Gastroesophageal sphincter (tissue), 4 donors: ENCODE measurements around the gene TMCC1. TPM values are rescaled to one million over a fixed set of nuclear protein-coding genes. Genes with fewer than 3 reads are reported as not detected.
A peak's percentile ranks its signal among the peaks of the same experiment; 100 is the strongest.
"Not testable (repeated sequence)": the region's sequence is repeated elsewhere in the genome, so short reads cannot be mapped to it uniquely, and the experiment has no call there.

ENCODE experiments used
- ATAC-seq: fragments of 150-250 bp; one replicate; pipeline ENCODE4 v1.9.1; 2016; ENCODE audit warnings: mild to moderate bottlenecking, moderate library complexity
- H3K27ac ChIP-seq, 4 donors: fragments of 200-600 bp; sonication (generic) in 3 of 4; 1 replicate in 3 of 4; 2 replicates in 1 of 4; pipeline ENCODE4 v1.5.1; 2016 to 2019
- H3K27me3 ChIP-seq: fragments of 200-600 bp; sonication (generic); one replicate; pipeline ENCODE4 v1.5.1; 2019
- H3K36me3 ChIP-seq, 2 donors: fragments of 200-600 bp; sonication (generic); one replicate each; pipeline ENCODE4 v1.5.1; 2019; ENCODE audit warnings: control low read depth in 1 of 2
- H3K4me1 ChIP-seq, 3 donors: fragments of 200-600 bp; sonication (generic); 1 replicate in 2 of 3; 2 replicates in 1 of 3; pipeline ENCODE4 v1.5.1; 2016 to 2019; ENCODE audit warnings: control low read depth in 2 of 3
- H3K4me3 ChIP-seq, 2 donors: fragments of 200-600 bp; sonication (generic); one replicate each; pipeline ENCODE4 v1.5.1; 2019; ENCODE audit warnings: mild to moderate bottlenecking in 1 of 2, moderate library complexity in 1 of 2
- H3K9me3 ChIP-seq, 3 donors: fragments of 200-600 bp; sonication (generic); one replicate each; pipeline ENCODE4 v1.5.1; 2017 to 2019; ENCODE audit warnings: control low read depth in 2 of 3
- EP300 ChIP-seq: sonication (generic); formaldehyde crosslinking; IDR thresholded peaks from one replicate; pipeline ENCODE4 v1.6.1; 2017; ENCODE audit warnings: antibody characterized with exemption, mild to moderate bottlenecking
- POLR2A ChIP-seq, 2 donors: fragments of 450-650 bp; IDR thresholded peaks; one replicate each; pipeline ENCODE4 v1.6.1; 2017; ENCODE audit warnings: antibody characterized with exemption in 2 of 2, mild to moderate bottlenecking in 2 of 2, moderate library complexity in 1 of 2
- POLR2AphosphoS5 ChIP-seq: sonication (generic); formaldehyde crosslinking; IDR thresholded peaks from one replicate; pipeline ENCODE4 v1.6.1; 2017; ENCODE audit warnings: antibody characterized with exemption
- WGBS, 2 donors: methylation state at CpG; one replicate each; pipeline ENCODE4 v1.1.5; 2018; ENCODE audit warnings: low coverage in 1 of 2; 5-methylcytosine and 5-hydroxymethylcytosine counted together
- total RNA-seq, 4 donors: library from RNA; depleted of rRNA; stranded (reverse); fragments of >200 nt; gene quantifications; one replicate each; pipeline ENCODE4 v1.1.0, GENCODE V29; 2016
- TF ChIP-seq, protein P1 (sequence below), 4 experiments: fragments of 200-600 bp in 2 of 4; fragments of 450-650 bp in 2 of 4; sonication (generic) in 1 of 4; IDR thresholded peaks; one replicate each; pipeline ENCODE4 v1.5.1; 2017 to 2019; ENCODE audit warnings: antibody characterized with exemption in 4 of 4, mild to moderate bottlenecking in 2 of 4, moderate library complexity in 2 of 4

Gene TMCC1
- total RNA-seq, 4 donors from 2014 or later = 20.3 to 32.7 (median 28.1) TPM

DNA sequence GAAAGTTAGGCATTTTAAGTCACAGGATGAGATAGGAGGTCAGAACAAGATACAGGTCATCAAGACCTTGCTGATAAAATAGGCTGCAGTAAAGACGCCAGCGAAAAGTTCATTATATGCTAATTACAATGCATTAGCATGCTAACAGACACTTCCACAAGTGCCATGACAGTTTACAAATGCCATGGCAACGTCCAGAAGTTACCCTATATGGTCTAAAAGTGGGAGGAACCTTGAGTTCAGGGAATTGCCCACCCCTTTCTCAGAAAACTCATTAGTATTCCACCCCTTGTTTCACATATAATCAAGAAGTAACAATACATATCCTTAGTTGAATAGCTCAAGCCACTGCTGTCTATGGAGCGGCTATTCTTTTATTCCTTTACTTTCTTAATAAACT is 194.3 kb downstream of the TMCC1 start:
- H3K9me3 ChIP-seq = no peaks in the 10 kb centered on the region
- H3K27ac ChIP-seq = no peak overlapping the region
- H3K27me3 ChIP-seq = no peaks in the 10 kb centered on the region
- TF ChIP-seq POLR2A (IDR thresholded peaks at IDR 0.05) (no peak), EP300 (no peak), POLR2AphosphoS5 (no peak)
- TF ChIP-seq, protein P1, sequence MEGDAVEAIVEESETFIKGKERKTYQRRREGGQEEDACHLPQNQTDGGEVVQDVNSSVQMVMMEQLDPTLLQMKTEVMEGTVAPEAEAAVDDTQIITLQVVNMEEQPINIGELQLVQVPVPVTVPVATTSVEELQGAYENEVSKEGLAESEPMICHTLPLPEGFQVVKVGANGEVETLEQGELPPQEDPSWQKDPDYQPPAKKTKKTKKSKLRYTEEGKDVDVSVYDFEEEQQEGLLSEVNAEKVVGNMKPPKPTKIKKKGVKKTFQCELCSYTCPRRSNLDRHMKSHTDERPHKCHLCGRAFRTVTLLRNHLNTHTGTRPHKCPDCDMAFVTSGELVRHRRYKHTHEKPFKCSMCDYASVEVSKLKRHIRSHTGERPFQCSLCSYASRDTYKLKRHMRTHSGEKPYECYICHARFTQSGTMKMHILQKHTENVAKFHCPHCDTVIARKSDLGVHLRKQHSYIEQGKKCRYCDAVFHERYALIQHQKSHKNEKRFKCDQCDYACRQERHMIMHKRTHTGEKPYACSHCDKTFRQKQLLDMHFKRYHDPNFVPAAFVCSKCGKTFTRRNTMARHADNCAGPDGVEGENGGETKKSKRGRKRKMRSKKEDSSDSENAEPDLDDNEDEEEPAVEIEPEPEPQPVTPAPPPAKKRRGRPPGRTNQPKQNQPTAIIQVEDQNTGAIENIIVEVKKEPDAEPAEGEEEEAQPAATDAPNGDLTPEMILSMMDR (IDR thresholded peaks at IDR 0.05) = no peak
- WGBS, 2 donors = 74 to 94% methylated on average over 4 of the region's 4 CpGs
- no peaks in the 10 kb centered on the region for H3K4me1 ChIP-seq
- no peaks in the 10 kb centered on the region for H3K36me3 ChIP-seq
- no peak overlapping the region for H3K4me3 ChIP-seq
- ATAC-seq = no peak

DNA sequence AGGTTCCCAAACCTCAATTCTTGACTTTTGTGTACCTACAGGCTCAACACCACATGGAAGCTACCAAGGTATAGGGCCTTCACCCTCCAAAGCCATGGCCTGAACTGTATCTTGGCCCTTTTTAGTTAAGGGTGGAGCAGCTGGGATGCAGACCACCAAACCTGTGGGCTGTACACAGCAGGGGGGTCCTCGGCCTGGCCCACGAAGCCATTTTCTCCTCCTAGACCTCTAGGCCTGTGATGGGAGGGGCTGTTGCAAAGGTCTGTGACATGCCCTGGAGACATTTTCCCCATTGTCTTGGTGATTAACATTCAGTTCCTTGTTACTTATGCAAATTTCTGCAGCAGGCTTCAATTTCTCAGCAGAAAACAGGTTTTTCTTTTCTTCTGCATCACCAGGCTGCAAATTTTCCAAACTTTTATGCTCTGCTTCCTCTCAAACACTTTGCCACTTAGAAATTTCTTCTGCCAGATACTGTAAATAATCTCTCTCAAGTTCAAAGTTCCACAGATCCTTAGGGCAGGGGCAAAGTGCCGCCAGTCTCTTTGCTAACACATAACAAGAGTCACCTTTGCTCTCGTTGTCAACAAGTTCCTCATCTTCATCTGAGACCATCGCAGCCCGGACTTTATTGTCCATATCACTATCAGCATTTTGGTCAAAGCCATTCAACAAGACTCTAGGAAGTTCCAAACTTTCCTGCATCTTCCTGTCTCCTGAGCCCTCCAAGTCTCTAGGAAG is 196.1 kb downstream of the TMCC1 start:
- Histone ChIP-seq H3K36me3 (no peaks in the 10 kb centered on the region), H3K27me3 (no peaks in the 10 kb centered on the region), H3K4me1 (no peaks in the 10 kb centered on the region), H3K4me3 (no peak overlapping the region), H3K27ac (no peak overlapping the region), H3K9me3 (no peaks in the 10 kb centered on the region)
- no peak for ATAC-seq
- TF ChIP-seq POLR2A (IDR thresholded peaks at IDR 0.05) (no peak), POLR2AphosphoS5 (no peak), EP300 (no peak)
- TF ChIP-seq, protein P1 (IDR thresholded peaks at IDR 0.05) = no peak
- WGBS, 2 donors = 89 to 100% methylated on average over 4 to 6 of the region's 6 CpGs

DNA sequence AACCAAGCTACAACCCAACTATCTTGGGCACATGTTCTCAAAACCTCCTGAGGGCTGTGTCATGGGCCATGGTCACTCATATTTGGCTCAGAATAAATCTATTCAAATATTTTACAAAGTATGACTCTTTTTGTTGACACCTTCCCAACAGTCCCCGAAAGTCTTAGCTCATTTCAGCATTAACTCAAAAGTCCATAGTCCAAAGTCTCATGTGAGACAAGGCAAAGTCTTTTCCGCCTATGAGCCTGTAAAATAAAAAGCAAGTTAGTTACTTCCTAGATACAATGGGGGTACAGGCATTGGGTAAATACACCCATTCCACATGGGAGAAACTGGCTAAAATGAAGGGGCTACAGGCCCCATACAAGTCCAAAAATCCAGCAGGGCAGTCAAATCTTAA is 197.1 kb downstream of the TMCC1 start:
- WGBS, 2 donors = 83 to 100% methylated on average over 1 to 2 of the region's 2 CpGs
- not testable (repeated sequence) for H3K27ac ChIP-seq, H3K27me3 ChIP-seq, H3K9me3 ChIP-seq, H3K4me1 ChIP-seq, H3K36me3 ChIP-seq, ATAC-seq, H3K4me3 ChIP-seq

DNA sequence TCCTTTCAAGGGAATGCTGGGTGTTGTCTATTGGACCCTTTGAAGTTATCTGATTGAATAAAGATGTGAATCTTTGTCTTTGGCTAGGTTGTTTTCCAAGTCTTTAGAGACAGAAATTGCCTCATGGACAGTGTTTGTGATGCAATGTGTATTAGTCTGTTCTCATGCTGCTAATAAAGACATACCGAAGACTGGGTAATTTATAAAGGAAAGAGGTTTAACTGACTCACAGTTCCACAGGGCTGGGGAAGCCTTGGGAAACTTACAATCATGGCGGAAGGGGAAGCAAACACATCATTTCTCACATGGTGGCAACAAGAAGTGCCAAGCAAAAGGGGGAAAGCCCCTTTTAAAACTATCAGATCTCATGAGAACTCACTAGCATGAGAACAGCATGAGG is 198.3 kb downstream of the TMCC1 start:
- no peak for TF ChIP-seq POLR2A (IDR thresholded peaks at IDR 0.05)
- no peak for TF ChIP-seq POLR2AphosphoS5
- no peak for TF ChIP-seq EP300
- TF ChIP-seq, protein P1 (IDR thresholded peaks at IDR 0.05) = no peak
- Histone ChIP-seq H3K27ac (no peak overlapping the region), H3K4me3 (no peak overlapping the region), H3K4me1 (peaks cover 0 to 7% (median 0%) of the 10 kb centered on the region in 3 donors), H3K9me3 (no peaks in the 10 kb centered on the region), H3K36me3 (no peaks in the 10 kb centered on the region), H3K27me3 (no peaks in the 10 kb centered on the region)
- 88 to 100% methylated on average over 2 of the region's 2 CpGs for WGBS, 2 donors
- ATAC-seq = peak; percentile 77

DNA sequence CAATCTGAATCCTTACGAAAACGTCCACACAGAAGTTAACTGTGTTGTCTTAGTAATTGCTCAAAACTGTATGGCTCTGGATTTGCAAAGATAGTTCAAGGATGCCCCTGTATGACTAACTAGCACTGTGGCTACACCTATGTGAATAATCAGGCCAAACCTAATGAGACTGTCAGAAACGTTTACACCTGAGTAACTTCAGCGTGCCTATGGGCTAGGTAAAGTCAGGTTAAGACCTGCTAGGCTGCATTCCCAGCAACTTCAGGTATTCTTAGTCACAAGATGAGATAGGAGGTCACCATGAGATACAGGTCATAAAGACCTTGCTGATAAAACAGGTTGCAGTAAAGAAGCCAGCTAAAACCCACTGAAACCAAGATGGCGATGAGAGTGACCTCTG is 199.3 kb downstream of the TMCC1 start:
- peaks cover 0 to 17% (median 3%) of the 10 kb centered on the region in 3 donors for H3K4me1 ChIP-seq
- ATAC-seq = no peak
- H3K27ac ChIP-seq = no peak overlapping the region
- H3K27me3 ChIP-seq = no peaks in the 10 kb centered on the region
- H3K4me3 ChIP-seq = no peak overlapping the region
- H3K36me3 ChIP-seq = no peaks in the 10 kb centered on the region
- WGBS, 2 donors = 90 to 91% methylated on average over 4 to 5 of the region's 5 CpGs
- TF ChIP-seq POLR2AphosphoS5 (no peak), POLR2A (IDR thresholded peaks at IDR 0.05) (no peak), EP300 (no peak)
- TF ChIP-seq, protein P1 (IDR thresholded peaks at IDR 0.05) = no peak
- H3K9me3 ChIP-seq = no peaks in the 10 kb centered on the region
